ENCODE measurements around the gene MACF1.

Gene MACF1

GRCh38 chr1:39401106-39401505 is 196.6 kb downstream of the MACF1 start:
- DNase-seq: no peak

DNA sequence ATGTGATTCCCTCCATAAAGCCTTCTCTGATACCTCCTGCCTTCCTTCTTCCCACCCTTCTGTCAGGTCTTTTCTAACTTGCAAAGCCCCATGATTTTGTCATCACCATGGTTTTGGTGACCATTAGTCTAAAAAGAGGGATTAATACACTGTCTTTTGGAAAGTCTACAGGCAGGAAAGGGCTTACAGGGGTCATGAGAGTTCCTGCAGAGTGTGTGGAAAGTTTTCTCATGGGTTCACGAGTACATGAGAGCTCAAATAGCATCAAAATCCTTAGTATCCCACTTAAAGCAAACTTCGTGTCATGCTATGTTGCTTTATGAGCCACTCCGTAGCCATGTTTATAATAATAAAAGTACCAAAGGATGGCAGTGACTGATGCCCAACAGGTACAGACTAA is 200.4 kb downstream of the MACF1 start:
- no peak for DNase-seq

DNA sequence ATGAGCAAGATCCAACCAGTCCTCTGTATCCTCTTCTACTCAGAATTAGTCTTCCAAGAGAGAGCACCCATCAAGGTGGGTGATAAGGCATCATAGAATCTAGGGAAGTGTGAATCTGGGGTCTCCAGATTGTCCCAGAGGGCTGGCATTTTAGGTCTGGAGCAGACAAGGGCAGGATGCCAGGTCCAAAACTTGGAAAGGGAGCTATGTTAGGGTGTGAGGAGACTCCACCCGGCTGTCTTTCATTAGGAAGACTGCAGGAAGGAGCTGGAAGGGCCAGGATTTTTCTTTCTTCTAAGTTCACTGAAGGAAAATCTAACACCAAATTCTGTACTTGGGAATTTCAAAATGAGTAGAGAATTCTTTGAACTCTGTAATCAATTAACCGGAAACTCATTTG is 200.9 kb downstream of the MACF1 start:
- no peak for DNase-seq

DNA sequence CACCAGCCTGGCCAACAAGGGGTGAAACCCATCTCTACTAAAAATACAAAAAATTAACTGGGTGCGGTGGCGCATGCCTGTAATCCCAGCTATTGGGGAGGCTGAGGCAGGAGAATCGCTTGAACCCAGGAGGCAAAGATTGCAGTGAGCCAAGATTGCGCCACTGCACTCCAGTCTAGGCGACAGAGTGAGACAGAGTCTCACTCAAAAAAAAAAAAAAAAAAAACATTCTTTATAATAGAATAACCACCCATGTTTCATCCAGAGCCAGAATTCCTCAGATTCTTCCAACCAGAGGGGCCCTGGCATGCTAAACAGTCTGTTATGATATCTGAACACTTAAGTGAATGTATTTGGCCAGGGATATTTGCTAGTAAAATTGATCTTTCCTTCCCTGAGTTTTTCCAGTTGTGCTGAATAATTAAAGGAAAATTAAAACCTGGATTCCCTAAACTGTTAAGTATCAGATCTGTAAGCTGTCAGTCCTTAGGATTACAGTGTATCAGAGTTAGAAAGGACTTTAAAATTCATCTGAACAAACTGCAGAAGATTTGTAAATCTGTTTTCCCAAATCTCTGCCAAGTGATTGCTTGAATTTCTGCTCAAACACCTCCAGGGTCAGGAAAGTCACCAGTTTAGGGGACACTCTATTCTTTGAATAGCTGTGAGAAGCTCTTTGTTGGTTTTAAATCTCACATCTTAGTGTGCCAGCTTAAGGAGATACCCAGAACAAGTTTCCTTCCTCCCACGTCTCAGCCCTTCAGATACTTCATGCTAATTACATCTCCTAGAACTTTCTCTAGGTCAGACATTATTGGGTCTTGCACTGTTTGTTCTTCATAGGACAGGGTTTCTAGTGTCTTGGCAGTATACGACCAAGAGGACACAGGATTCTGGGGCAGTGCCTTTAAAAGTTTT is 202.3 kb downstream of the MACF1 start:
- no peak for DNase-seq

- peak; percentile 45 for DNase-seq
These were observed 203.0 kb downstream of the MACF1 start for GRCh38 chr1:39407510-39407895.

DNA sequence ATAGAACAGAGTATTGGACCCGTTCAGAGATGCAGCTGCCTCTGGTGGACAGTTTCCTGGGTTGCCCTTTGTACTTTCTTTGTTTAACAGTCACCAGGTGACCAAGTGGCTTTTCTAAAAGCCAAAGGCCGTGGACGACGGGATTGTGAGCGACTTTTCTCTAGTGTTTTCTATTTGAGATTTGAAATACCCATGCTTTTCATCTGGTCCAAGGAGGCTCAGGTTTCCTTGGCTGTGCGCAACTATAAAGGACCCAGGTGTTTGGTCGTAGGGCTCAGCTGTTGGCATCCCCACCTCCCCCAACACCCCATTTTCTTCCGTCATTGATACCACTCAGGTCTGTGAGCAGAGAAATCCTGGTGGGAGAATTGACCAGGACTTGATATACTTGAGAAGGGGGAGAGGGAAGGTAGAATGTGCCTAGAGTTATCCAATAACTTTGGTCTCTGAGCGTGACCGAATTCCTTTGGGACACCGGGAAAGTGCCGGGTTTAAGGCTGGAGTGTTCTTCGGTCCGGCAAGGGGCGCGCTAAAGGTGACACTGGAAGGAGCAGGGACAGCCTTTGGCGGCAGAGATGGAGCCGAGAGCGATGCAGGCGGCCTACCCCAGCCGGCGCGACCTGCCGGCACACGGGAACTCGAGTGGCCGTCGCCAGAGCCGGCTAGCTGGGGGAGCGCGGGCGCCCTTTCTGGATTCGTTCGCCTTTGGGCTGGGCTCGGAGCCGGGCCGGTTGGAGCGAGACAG is 203.6 kb downstream of the MACF1 start:
- no peak for DNase-seq

GRCh38 chr1:39408641-39409054 is 204.2 kb downstream of the MACF1 start:
- DNase-seq: peak; percentile 79

DNA sequence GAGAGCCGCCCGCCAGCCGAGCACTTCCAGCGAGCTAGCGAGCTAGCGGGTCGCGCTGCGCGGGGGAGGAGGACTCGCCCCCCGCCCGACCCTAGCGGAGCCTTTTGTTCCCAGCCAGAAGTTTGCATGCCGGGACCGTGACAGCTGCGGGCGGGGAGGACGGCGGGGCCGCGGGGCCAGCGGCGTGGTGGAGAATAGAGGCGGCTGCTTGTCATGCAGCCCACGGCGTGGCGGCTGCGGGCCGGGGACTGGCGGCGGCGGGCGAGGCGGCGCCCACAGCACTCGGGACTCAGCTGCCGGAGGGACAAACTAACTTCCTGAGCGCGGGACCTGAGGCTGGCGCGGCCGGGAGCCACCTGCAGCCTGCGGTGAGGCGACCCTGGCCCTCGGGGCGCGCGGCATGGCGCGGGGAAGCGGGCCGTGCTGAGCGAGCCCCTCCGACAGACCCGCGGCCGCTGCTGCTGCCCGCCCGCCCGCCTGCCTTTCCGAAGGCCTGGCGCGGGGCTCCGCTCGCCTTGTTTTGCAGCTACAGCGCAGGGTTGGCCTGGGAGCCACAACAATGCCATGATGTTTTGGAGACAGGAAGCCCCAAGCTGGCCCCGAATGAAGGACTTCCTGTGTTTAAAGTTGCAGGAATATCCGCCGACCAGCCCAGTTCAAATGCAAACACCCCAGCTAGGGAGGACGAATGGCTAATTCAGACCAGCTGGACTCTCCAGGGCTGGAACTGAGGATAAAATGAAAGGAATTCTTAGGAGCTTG is 204.7 kb downstream of the MACF1 start:
- DNase-seq: no peak

DNA sequence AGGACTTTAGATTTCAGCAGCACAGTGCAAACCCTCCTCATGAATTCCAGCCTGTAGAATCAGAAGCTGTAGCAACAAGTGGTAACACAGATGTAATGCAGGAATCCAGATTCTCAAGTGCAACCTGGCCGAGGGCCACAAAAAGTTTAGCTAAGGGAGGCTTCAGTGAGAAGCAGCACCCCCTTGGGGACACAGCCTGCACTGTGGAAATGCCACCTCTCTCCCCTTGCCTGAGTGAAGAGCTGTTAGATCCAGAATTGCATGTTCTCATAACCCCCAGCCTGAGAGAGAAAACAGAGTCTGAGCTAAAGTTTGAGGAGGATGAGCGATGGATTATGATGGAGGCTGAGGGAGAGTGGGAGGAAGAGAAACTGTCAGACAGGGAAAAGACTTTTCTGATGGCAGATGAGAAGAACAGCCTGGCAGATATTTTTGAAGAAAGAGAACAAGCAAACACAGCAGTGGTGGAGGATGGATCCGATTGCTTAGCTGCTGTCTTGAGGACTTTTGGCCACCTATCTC is 206.5 kb downstream of the MACF1 start:
- DNase-seq: peak; percentile 48

DNA sequence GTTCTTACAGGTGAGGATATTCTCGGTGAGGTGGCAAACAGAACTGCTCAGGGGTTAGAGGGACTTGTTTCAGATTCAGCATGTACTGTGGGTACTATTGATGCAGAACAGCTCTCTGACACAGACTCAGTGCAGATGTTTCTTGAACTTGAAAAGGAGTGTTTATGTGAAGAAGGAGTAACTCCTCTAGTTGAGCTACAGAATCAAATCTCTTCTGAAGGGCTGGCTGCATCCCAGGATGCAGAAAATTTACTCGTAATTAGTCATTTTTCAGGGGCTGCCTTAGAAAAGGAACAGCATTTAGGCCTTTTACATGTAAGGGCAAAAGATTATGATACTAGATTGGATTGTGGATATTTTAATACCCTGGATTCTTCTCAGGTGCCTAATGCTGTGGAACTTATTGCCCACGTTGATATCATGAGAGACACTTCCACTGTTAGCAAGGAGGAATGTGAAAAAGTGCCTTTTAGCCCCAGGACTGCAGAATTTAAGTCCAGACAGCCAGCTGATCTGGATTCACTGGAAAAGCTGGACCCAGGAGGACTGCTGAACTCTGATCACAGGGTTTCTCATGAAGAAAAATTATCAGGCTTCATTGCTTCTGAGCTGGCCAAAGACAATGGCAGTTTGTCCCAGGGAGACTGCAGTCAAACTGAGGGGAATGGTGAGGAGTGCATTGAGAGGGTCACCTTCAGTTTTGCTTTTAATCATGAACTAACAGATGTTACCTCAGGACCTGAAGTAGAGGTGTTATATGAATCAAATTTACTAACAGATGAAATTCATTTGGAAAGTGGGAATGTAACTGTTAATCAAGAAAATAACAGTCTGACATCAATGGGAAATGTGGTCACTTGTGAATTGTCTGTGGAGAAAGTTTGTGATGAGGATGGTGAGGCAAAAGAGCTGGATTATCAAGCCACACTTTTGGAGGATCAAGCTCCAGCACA is 207.3 kb downstream of the MACF1 start:
- no peak for DNase-seq

DNA sequence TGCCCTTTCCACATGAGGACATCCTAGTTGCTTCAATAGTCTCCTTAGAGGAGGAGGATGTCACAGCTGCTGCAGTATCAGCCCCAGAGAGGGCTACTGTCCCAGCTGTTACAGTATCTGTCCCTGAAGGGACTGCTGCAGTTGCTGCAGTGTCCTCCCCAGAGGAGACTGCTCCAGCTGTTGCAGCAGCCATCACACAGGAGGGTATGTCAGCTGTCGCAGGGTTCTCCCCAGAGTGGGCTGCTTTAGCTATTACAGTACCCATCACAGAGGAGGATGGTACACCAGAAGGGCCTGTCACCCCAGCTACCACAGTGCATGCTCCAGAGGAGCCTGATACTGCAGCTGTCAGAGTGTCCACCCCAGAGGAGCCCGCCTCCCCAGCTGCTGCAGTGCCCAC is 208.4 kb downstream of the MACF1 start:
- DNase-seq: no peak

- DNase-seq: no peak
These were observed 209.5 kb downstream of the MACF1 start for GRCh38 chr1:39413902-39414528.

DNA sequence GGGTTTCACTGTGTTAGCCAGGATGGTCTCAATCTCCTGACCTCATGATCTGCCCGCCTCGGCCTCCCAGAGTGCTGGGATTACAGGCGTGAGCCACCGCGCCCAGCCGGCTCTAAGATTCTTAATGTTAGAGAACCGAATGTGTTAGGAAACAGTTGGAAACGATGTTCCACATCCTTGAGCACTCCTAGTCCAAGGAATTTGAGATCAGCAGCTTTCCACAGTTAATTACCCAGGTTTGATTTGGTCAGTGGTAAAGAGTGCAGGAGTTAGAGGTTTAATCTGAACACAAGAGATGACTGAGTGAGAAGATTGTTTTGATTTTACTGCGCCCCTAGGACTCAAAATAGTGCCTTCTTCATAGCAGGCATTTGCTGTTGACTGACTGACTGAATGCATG is 211.1 kb downstream of the MACF1 start:
- no peak for DNase-seq

GRCh38 chr1:39416609-39417008 is 212.1 kb downstream of the MACF1 start:
- DNase-seq: no peak

GRCh38 chr1:39418236-39418635 is 213.7 kb downstream of the MACF1 start:
- no peak for DNase-seq

DNA sequence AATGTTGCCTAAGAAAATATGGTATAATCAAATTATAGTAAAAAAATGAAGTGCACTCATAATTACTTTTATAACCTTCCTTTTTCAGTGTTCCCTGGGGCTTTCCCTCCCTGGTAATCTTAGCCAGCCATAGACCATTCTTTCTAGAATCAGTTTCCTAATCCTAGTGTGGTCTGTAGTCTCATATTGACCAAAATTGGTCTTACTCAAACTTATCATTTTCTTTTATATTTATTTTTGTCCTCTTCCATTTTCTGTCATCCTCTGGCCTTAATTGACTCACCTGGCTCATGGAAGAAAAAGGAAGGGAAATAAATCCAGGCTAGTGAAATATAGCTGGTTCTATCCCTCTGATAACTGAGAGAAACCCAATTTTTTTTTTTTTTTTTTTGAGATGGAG is 216.0 kb downstream of the MACF1 start:
- no peak for DNase-seq

DNA sequence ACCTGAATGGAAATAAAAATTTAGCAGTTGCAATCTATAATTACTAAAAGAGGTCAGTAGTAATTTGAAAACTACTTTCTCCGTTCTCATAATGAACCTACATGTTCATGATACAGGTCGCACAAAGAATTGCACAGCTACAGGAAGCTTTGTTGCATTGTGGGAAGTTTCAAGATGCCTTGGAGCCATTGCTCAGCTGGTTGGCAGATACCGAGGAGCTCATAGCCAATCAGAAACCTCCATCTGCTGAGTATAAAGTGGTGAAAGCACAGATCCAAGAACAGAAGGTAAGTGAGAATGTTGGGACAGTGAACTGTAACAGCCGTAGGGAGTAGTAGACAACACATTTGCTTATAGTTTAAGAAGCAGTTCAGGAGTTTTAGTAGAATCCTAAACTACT is 218.1 kb downstream of the MACF1 start:
- DNase-seq: no peak

DNA sequence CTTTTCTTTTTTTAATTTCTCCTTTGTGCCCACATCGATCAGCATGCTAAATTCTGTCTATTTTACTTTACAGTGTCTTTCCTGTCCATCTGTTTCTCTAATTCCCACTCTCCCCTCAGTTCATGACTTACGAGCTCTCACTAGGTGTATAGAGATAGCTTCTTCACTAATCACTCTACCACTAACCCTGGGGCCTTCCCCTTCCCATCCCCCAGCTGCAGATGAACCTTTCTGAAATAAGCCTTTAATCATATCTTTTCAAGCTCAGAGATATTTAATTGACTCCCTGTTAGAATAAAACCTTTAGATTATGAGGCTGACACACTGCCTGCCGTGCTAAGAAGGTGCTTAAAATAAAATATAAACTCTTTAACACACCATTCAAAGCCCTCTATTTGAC is 220.7 kb downstream of the MACF1 start:
- DNase-seq: no peak

DNA sequence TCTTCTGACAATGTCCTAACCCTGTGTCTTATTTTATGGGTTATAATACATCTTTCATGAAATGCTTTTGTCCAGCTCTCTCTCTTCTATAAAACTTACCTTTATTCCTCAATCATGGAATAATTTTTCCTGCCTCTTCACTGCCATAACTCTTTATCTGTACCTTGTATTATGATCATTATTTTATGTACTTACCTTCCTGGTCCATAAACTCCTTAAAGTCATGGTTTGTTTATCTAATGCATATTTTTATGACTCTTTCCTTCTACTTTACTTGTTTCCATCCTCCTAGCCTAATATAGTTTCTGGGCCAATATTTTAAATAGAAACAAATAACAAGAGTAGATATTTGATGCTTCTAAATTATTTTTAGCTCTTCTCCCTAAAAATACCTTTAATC is 221.1 kb downstream of the MACF1 start:
- DNase-seq: no peak

- no peak for DNase-seq
These were observed 221.9 kb downstream of the MACF1 start for GRCh38 chr1:39426346-39426745.

DNA sequence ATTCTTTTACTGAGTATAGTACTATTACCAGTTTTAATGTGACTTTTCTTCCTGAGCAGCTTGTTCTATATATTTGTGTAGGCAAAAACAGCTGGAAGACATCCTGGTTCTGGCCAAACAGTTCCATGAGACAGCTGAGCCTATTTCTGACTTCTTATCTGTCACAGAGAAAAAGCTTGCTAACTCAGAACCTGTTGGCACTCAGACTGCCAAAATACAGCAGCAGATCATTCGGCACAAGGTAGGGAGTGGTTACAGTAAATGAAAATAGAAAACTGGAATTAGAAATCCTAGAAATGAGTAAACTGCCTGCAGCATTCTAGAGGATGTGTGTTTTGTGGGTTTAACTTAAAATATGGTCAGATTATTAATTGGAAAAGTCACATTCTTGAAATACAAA is 222.9 kb downstream of the MACF1 start:
- DNase-seq: no peak

DNA sequence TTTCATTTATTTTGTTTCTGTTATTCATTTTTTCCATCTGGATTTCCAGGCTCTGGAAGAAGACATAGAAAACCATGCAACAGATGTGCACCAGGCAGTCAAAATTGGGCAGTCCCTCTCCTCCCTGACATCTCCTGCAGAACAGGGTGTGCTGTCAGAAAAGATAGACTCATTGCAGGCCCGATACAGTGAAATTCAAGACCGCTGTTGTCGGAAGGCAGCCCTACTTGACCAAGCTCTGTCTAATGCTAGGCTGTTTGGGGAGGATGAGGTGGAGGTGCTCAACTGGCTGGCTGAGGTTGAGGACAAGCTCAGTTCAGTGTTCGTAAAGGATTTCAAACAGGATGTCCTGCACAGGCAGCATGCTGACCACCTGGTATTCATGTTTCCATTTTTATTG is 223.4 kb downstream of the MACF1 start:
- no peak for DNase-seq
